Lung microvascular endothelial cell (primary cell): ENCODE measurements around the gene DVL1. TPM values are rescaled to one million over a fixed set of nuclear protein-coding genes. Genes with fewer than 3 reads are reported as not detected.
"Not testable (repeated sequence)": the region's sequence is repeated elsewhere in the genome, so short reads cannot be mapped to it uniquely, and the experiment has no call there.

Source experiments
- DNase-seq, 2 donors: peaks; one replicate each; pipeline versions ENCODE4 v3.0.0 to v3.0.0-alpha.2; 2010; ENCODE audit warnings: low read depth in 2 of 2
- total RNA-seq: library from RNA; depleted of rRNA; stranded (reverse); fragments of >200 nt; gene quantifications from 2 replicates; pipeline ENCODE4 v1.2.1, GENCODE V29; 2014

Gene DVL1
- total RNA-seq, 1 donor from 2014 or later, result 39.7 TPM

GRCh38 chr1:1327291-1327690 lies 21.9 kb downstream of the DVL1 start:
- DNase-seq, result no peak

- DNase-seq, result no peak
Observed at GRCh38 chr1:1326075-1326605, 23.1 kb downstream of the DVL1 start.

GRCh38 chr1:1325288-1326074 lies 23.7 kb downstream of the DVL1 start:
- peak; percentile 41 to 63 for DNase-seq

GRCh38 chr1:1324524-1325287 lies 24.5 kb downstream of the DVL1 start, which contains the start of the genes CPTP and INTS11:
Gene CPTP, plus strand, starts transcription at chr1:1324802. Its CDS starts 2,109 bp downstream, at chr1:1326911.
Gene INTS11, minus strand, starts transcription at chr1:1324660. Its CDS starts 52 bp downstream, at chr1:1324608.
- DNase-seq, result peak; percentile 93 to 95

GRCh38 chr1:1324084-1324523 lies 25.1 kb downstream of the DVL1 start:
- DNase-seq, result no peak

- no peak for DNase-seq
Observed at GRCh38 chr1:1322952-1323351, 26.3 kb downstream of the DVL1 start.

- no peak for DNase-seq
Observed at GRCh38 chr1:1322418-1322817, 26.8 kb downstream of the DVL1 start.

- no peak for DNase-seq
Observed at GRCh38 chr1:1321477-1321876, 27.7 kb downstream of the DVL1 start.

- DNase-seq, result no peak
Observed at GRCh38 chr1:1320666-1321448, 28.4 kb downstream of the DVL1 start.

- DNase-seq, result no peak
Observed at GRCh38 chr1:1319646-1319941, 29.6 kb downstream of the DVL1 start.

- no peak for DNase-seq
Observed at GRCh38 chr1:1318777-1319645, 30.2 kb downstream of the DVL1 start.

GRCh38 chr1:1318131-1318652 lies 31.0 kb downstream of the DVL1 start:
- peak; percentile 73 to 77 for DNase-seq

GRCh38 chr1:1317420-1317819 lies 31.8 kb downstream of the DVL1 start:
- no peak for DNase-seq

GRCh38 chr1:1316199-1316598 lies 33.0 kb downstream of the DVL1 start:
- not testable (repeated sequence) for DNase-seq

- no peak for DNase-seq
Observed at GRCh38 chr1:1315435-1315954, 33.7 kb downstream of the DVL1 start.

- DNase-seq, result no peak
Observed at GRCh38 chr1:1314678-1315335, 34.4 kb downstream of the DVL1 start.

GRCh38 chr1:1314237-1314586 lies 35.0 kb downstream of the DVL1 start:
- DNase-seq, result no peak

GRCh38 chr1:1313500-1314236 lies 35.5 kb downstream of the DVL1 start:
- DNase-seq, result no peak
